GM12891 (cell line): ENCODE results near the gene PDCD1LG2.

ENCODE experiments used
- PAX5 ChIP-seq: IDR thresholded peaks from 2 replicates; pipeline ENCODE4 v1.6.1; 2011; ENCODE audit warnings: low read length, moderate library complexity, mild to moderate bottlenecking; ENCODE audit not compliant: insufficient read depth, severe bottlenecking
- POLR2A ChIP-seq: IDR thresholded peaks from 2 replicates; pipeline ENCODE4 v1.6.1; 2011; ENCODE audit warnings: low read depth, low read length, control low read depth
- POLR2AphosphoS5 ChIP-seq: IDR thresholded peaks from 2 replicates; pipeline ENCODE4 v1.6.1; 2011; ENCODE audit warnings: low read depth, low read length, control low read depth
- SPI1 ChIP-seq: IDR thresholded peaks from 2 replicates; pipeline ENCODE4 v1.6.1; 2011; ENCODE audit warnings: low read depth, low read length, control low read depth
- TAF1 ChIP-seq: IDR thresholded peaks from 2 replicates; pipeline ENCODE4 v1.6.1; 2011; ENCODE audit warnings: low read depth, low read length, control low read depth

DNA sequence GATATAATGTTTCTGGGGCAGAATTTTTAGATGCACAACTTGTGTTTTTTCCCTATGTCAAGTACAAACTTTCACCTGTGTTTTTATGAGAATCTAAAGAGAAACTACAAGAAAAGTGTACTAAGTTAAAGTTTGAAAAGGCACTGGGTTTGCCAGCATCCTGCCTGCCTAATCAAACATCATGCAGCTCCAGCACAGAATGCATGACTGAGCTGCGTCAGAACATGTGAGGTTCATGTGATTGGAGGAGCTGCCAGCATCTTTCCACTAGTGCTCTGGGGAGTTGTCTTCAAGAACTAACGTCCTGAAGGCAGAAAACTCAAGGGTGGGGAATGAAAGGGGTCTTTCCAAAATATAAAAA, 72.5 kb downstream of the PDCD1LG2 start:
- TF ChIP-seq PAX5 (peak; percentile 13), TAF1 (peak; percentile 70; the same call in 1 of the 2 replicates), POLR2A (no peak), POLR2AphosphoS5 (no peak), SPI1 (no peak)
